BLaER1 treated with 17β-estradiol and CSF1 and Interleukin-3, amounts not matched to agents 10 nM and 100 nM (cell line): ENCODE measurements around the gene CEMIP2.
A peak's percentile ranks its signal among the peaks of the same experiment; 100 is the strongest.

Experiments used
- H3K27ac ChIP-seq, 11 experiments: shearing (Covaris generic); formaldehyde crosslinking; 2 replicates each; pipeline ENCODE4 v1.8.1; 2022
- H3K27me3 ChIP-seq, 11 experiments: shearing (Covaris generic); formaldehyde crosslinking; 2 replicates each; pipeline ENCODE4 v1.8.1; 2022
- H3K36me3 ChIP-seq, 11 experiments: shearing (Covaris generic); formaldehyde crosslinking; 2 replicates each; pipeline ENCODE4 v1.8.1; 2022
- H3K4me1 ChIP-seq, 10 experiments: shearing (Covaris generic); formaldehyde crosslinking; 2 replicates each; pipeline ENCODE4 v1.8.1; 2022
- H3K4me2 ChIP-seq, 11 experiments: shearing (Covaris generic); formaldehyde crosslinking; 2 replicates each; pipeline ENCODE4 v1.8.1; 2022
- H3K4me3 ChIP-seq, 10 experiments: shearing (Covaris generic); formaldehyde crosslinking; 2 replicates each; pipeline ENCODE4 v1.8.1; 2022
- H3K9ac ChIP-seq, 11 experiments: shearing (Covaris generic); formaldehyde crosslinking; 2 replicates each; pipeline ENCODE4 v1.8.1; 2022
- H3K9me3 ChIP-seq, 11 experiments: shearing (Covaris generic); formaldehyde crosslinking; replicated peaks in 1 of 11; 2 replicates each; pipeline ENCODE4 v1.8.1; 2022
- H4K20me1 ChIP-seq, 11 experiments: shearing (Covaris generic); formaldehyde crosslinking; 2 replicates each; pipeline ENCODE4 v1.8.1; 2022
- Cebpa-rat ChIP-seq, 11 experiments: shearing (Covaris generic); IDR thresholded peaks; 2 replicates each; pipeline ENCODE4 v1.8.1; 2022

The CEMIP2 gene

DNA sequence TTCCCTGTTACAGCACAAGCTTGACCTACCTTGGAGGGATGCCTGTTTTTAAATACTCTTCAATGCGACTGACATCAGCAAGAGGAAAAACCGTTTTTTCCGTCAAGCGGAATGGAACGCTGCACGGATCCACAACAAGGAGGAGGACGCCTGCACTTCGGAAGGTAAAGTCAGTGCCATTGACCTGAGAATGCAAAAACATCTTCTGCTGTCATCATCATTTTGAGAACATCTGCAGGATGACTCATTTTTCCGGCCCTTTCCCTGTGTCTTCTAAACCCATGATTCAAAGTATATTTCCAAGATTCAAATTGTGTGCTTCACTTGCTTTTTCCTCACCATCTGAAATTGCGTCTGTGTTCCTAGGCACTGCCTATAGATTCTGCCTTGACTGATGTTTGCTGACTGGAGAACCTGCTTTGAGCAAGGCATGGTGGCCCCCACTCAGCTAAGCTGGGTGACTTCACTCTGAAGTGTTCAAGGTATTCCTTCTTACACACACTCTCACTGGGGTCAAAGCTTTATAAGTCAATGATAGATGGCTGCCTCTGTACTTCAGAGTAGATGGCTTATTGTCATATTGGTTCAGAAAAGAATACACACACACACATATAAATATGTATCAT lies 78.1 kb downstream of the CEMIP2 start:
- no peak overlapping the region for H3K4me3 ChIP-seq
- H3K4me2 ChIP-seq: peak overlapping the region in 2 of 11 experiments; percentile 40 to 75; a peak in 2 of 22 replicates
- peaks cover 44 to 91% (median 79%) of the 10 kb centered on the region in 11 experiments for H3K36me3 ChIP-seq
- peaks cover 0 to 11% (median 5%) of the 10 kb centered on the region in 11 experiments; a peak in 3 of 22 replicates for H3K9me3 ChIP-seq
- H3K27ac ChIP-seq: no peak overlapping the region
- no peak for TF ChIP-seq Cebpa-rat (IDR thresholded peaks at IDR 0.05)
- H3K27me3 ChIP-seq: no peaks in the 10 kb centered on the region
- H3K9ac ChIP-seq: no peak overlapping the region
- H3K4me1 ChIP-seq: peaks cover 13 to 59% (median 15%) of the 10 kb centered on the region in 10 experiments
- H4K20me1 ChIP-seq: no peaks in the 10 kb centered on the region

DNA sequence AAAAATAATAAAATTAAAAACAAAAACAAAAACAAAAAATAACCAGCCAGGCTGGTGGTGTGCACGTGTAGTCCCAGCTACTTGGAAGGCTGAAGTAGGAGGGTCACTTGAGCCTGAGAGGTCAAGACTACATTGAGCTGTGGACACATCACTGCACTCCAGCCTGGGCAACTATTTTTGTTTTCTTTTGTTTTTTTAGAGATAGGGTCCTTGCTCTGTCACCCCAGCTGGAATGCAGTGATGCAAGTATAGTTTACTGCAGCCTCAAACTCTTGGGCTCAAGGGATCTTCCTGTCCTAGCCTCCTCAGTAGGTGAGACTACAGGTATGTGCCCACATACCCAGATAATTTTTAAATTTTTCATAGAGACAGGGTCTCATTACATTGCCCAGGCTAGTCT lies 80.6 kb downstream of the CEMIP2 start:
- H3K36me3 ChIP-seq: peaks cover 34 to 68% (median 56%) of the 10 kb centered on the region in 11 experiments
- no peak for TF ChIP-seq Cebpa-rat (IDR thresholded peaks at IDR 0.05)

DNA sequence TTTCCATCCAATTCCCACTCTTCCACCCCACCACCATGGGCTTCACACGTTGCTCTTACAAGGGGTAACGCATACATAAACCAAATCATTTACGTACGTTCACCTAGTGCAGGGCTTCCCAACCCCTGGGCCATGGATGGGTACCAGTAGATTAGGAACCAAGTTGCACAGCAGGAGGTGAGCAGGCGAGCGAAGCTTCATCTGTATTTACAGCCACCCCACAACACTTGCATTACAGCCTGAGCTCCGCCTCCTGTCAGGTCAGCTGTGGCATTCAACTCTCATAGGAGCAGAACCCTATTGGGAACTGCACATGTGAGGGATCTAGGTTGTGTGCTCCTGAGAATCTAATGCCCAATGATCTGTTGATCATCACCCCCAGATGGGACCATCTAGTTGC lies 82.3 kb downstream of the CEMIP2 start:
- H3K9ac ChIP-seq: no peak overlapping the region
- no peaks in the 10 kb centered on the region for H3K27me3 ChIP-seq
- no peaks in the 10 kb centered on the region for H4K20me1 ChIP-seq
- H3K27ac ChIP-seq: peak overlapping the region in 4 of 11 experiments; percentile 0 to 41 (median 27); a peak in 3 of 22 replicates
- peaks cover 42 to 67% (median 47%) of the 10 kb centered on the region in 10 experiments for H3K4me1 ChIP-seq
- peaks cover 0 to 11% (median 5%) of the 10 kb centered on the region in 11 experiments; a peak in 3 of 22 replicates for H3K9me3 ChIP-seq
- peak overlapping the region; percentile 60 to 83 (median 69) for H3K4me2 ChIP-seq
- no peak overlapping the region for H3K4me3 ChIP-seq
- peaks cover 27 to 61% (median 46%) of the 10 kb centered on the region in 11 experiments for H3K36me3 ChIP-seq
- no peak for TF ChIP-seq Cebpa-rat (IDR thresholded peaks at IDR 0.05)

More for the DNA sequence above, 80.6 kb downstream of the CEMIP2 start:
- H3K27ac ChIP-seq: no peak overlapping the region
- H3K4me1 ChIP-seq: peaks cover 30 to 67% (median 32%) of the 10 kb centered on the region in 10 experiments
- H3K4me3 ChIP-seq: no peak overlapping the region
- H4K20me1 ChIP-seq: no peaks in the 10 kb centered on the region
- H3K4me2 ChIP-seq: no peak overlapping the region
- H3K9me3 ChIP-seq: peaks cover 0 to 11% (median 5%) of the 10 kb centered on the region in 11 experiments; a peak in 3 of 22 replicates
- no peaks in the 10 kb centered on the region for H3K27me3 ChIP-seq
- H3K9ac ChIP-seq: no peak overlapping the region

DNA sequence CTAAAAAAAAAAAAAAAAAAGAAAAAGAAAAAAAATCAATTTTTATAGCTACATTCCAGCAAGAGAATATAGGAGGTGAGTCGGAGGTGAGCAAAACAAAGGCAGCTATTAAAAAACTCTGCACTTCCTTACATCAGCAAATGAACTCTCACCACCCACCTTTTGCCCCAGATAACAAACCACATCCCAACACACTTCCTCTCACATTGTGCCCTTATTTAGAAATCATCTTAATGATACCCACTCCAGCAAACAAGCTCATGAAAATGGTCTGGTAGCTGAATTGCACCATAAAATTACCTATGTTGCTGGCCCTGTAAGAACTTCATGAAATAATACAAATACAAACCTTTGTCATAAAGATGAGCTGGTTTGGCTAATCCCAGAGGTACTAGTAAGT lies 82.9 kb downstream of the CEMIP2 start:
- Histone ChIP-seq H4K20me1 (no peaks in the 10 kb centered on the region), H3K9ac (no peak overlapping the region), H3K27ac (peak overlapping the region in 4 of 11 experiments; percentile 0 to 46 (median 42); a peak in 4 of 22 replicates), H3K27me3 (no peaks in the 10 kb centered on the region), H3K4me1 (peaks cover 48 to 67% (median 52%) of the 10 kb centered on the region in 10 experiments), H3K36me3 (peaks cover 24 to 55% (median 42%) of the 10 kb centered on the region in 11 experiments), H3K9me3 (peaks cover 0 to 11% (median 5%) of the 10 kb centered on the region in 11 experiments; a peak in 3 of 22 replicates), H3K4me2 (peak overlapping the region; percentile 60 to 83 (median 69); a peak in 21 of 22 replicates), H3K4me3 (0 out of 20 replicates have a peak overlapping the region, but pooled peaks of 1 of the 10 experiments have one; percentile 13)
- no peak for TF ChIP-seq Cebpa-rat (IDR thresholded peaks at IDR 0.05)

DNA sequence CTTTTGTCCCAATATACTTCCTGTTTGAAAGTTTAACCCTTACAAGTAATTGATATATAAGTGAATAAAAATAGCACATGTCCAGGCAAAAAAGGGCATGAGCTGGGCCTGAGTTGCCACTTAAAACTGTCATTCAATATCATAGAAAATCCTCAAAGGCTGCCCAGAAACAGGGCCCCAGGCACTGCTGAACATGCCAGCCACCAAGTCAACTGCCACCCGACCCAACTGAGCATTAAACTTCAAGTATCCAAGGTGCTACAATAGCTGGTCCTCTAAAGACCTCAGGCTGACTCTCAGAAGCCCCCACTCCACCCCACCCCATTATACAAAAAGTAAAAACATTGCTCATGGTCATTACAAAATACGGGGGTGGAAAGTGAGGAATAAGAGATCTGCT lies 83.7 kb downstream of the CEMIP2 start:
- no peak for TF ChIP-seq Cebpa-rat (IDR thresholded peaks at IDR 0.05)
- Histone ChIP-seq H3K9me3 (peaks cover 0 to 11% (median 5%) of the 10 kb centered on the region in 11 experiments; a peak in 3 of 22 replicates), H3K4me3 (no peak overlapping the region), H3K36me3 (peaks cover 15 to 46% (median 33%) of the 10 kb centered on the region in 11 experiments), H3K4me2 (peak overlapping the region; percentile 60 to 83 (median 69)), H3K27me3 (no peaks in the 10 kb centered on the region), H3K9ac (no peak overlapping the region), H3K4me1 (peaks cover 48 to 69% (median 56%) of the 10 kb centered on the region in 10 experiments), H4K20me1 (no peaks in the 10 kb centered on the region), H3K27ac (peak overlapping the region in 4 of 11 experiments; percentile 19 to 46 (median 34); a peak in 5 of 22 replicates)

DNA sequence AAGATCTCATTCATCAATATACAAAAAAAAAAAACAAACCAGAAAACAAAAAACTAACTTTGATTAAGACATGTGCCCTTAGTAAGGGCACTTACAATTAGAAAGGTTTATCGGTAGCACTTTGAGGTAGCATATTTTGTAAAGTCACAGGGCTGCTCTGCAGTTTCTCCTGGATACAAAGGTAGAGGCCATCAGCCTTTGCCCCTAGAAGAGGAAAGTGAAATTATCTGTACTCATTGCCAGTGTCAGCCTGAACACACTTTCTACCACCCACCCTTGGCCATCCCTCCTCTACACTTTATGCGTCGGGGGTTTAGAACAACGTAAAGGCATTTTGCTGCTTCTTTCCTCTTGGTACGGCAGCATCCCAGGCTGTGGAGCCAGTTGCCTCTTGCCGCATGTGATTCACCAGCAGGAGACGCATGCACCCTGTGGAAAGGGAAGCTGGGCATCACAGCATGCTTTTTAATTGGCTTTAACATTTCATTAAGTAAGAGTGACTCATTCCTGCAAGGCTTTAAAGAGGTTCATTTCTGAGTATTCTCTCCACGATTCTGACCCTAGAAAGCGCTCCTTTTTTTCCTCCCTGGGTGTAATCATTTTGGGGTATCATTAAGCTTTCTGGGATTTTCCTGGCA lies 84.6 kb downstream of the CEMIP2 start:
- no peak overlapping the region for H3K9ac ChIP-seq
- H3K27ac ChIP-seq: peak overlapping the region in 1 of 11 experiments; percentile 46; a peak in 3 of 22 replicates
- no peaks in the 10 kb centered on the region for H3K27me3 ChIP-seq
- H3K4me1 ChIP-seq: peaks cover 51 to 77% (median 57%) of the 10 kb centered on the region in 10 experiments
- H3K4me3 ChIP-seq: no peak overlapping the region
- no peak for TF ChIP-seq Cebpa-rat (IDR thresholded peaks at IDR 0.05)
- H3K4me2 ChIP-seq: peak overlapping the region; percentile 60 to 83 (median 69); a peak in 21 of 22 replicates
- H3K36me3 ChIP-seq: peaks cover 7 to 38% (median 25%) of the 10 kb centered on the region in 11 experiments; a peak in 21 of 22 replicates
- H3K9me3 ChIP-seq: peaks cover 0 to 11% (median 5%) of the 10 kb centered on the region in 11 experiments; a peak in 3 of 22 replicates
- no peaks in the 10 kb centered on the region for H4K20me1 ChIP-seq

DNA sequence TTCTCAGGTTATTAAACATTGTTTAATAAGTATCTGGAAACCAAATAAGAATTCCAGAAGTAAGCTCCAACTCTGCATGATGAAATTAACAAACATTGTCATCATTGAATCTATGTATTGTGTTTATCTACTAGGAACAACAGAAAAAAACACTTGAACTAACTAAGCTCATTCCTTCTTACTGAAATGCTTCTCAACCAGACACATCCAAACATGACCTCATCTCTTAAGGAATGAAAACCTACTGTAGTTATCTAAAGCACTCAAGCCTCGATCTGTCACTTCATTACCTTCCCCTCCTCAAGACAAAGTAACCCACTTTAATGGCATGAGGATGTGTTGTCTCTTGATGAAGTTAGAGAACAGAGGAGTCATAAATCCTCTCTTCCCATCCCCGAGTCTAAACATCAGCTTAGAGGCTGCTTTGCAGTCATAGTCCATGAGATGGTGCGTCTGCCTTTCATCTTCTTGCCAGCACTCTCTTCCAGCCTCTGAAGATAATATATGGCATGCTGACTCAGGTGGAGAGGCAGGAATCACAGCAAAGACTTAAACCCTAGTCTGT lies 86.5 kb downstream of the CEMIP2 start:
- no peak overlapping the region for H3K9ac ChIP-seq
- peaks cover 65 to 95% (median 69%) of the 10 kb centered on the region in 10 experiments for H3K4me1 ChIP-seq
- no peak for TF ChIP-seq Cebpa-rat (IDR thresholded peaks at IDR 0.05)

DNA sequence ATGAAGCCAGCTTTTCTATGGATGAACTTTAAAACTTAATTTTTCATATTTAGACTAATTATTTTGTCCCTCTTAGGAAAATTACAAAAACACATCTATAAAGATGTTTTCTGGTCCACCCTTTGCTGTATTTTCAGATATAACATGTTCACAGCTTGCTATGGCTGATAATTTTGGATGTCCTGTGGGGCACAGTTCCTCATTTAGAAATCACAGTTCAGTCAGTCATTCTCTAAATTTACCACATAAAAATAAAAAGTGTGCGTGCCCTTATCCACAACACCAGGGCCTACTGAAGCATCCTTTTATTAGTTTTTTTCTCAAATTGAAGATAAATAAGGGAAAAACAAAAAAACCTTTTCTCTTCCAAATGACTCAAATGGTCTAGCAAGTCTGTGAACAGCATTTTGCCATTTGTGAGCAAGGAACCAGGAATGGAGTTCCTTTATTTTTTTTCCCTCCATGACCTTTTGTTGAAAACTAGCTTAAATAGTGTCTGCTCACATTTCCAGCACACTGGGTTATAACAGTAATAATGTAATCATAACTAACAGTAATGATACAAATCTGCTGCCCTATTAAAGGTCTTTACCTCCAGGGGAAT lies 87.1 kb downstream of the CEMIP2 start:
- Histone ChIP-seq H3K4me1 (peaks cover 60 to 95% (median 64%) of the 10 kb centered on the region in 10 experiments), H3K4me3 (no peak overlapping the region), H3K9me3 (peaks cover 0 to 6% (median 3%) of the 10 kb centered on the region in 11 experiments; a peak in 7 of 22 replicates), H3K27me3 (no peaks in the 10 kb centered on the region), H3K9ac (no peak overlapping the region), H3K4me2 (peak overlapping the region; percentile 0 to 71 (median 45); a peak in 19 of 22 replicates), H3K27ac (peak overlapping the region in 1 of 11 experiments; percentile 18; a peak in 2 of 22 replicates), H3K36me3 (peaks cover 0 to 14% (median 3%) of the 10 kb centered on the region in 11 experiments; a peak in 3 of 22 replicates), H4K20me1 (no peaks in the 10 kb centered on the region)
- no peak for TF ChIP-seq Cebpa-rat (IDR thresholded peaks at IDR 0.05)

More for the DNA sequence above, 86.5 kb downstream of the CEMIP2 start:
- Histone ChIP-seq H4K20me1 (no peaks in the 10 kb centered on the region), H3K27ac (peak overlapping the region in 1 of 11 experiments; percentile 18; a peak in 1 of 22 replicates), H3K9me3 (peaks cover 0 to 6% (median 0%) of the 10 kb centered on the region in 11 experiments; a peak in 2 of 22 replicates), H3K4me3 (no peak overlapping the region), H3K4me2 (peak overlapping the region; percentile 0 to 71 (median 45); a peak in 17 of 22 replicates), H3K27me3 (no peaks in the 10 kb centered on the region), H3K36me3 (peaks cover 0 to 19% (median 7%) of the 10 kb centered on the region in 11 experiments; a peak in 8 of 22 replicates)
